T-helper 1 cell (primary cell): ENCODE measurements around the gene PRDM11.
"Not testable (repeated sequence)": the region's sequence is repeated elsewhere in the genome, so short reads cannot be mapped to it uniquely, and the experiment has no call there.

ENCODE experiments used
- DNase-seq, 5 donors: peaks; one replicate each; pipeline ENCODE4 v3.0.0-alpha.2; 2012 to 2020

The PRDM11 gene

GRCh38 chr11:45238724-45239123 is 92.3 kb downstream of the PRDM11 start:
- no peak for DNase-seq

- no peak for DNase-seq
Measured at GRCh38 chr11:45239733-45240132, 93.3 kb downstream of the PRDM11 start.

GRCh38 chr11:45243967-45244366 is 97.5 kb downstream of the PRDM11 start:
- DNase-seq = no peak

- no peak for DNase-seq
Measured at GRCh38 chr11:45245218-45246045, 99.0 kb downstream of the PRDM11 start.

- no peak for DNase-seq
Measured at GRCh38 chr11:45246241-45246640, 99.8 kb downstream of the PRDM11 start.

GRCh38 chr11:45247433-45247832 is 101.0 kb downstream of the PRDM11 start:
- no peak for DNase-seq

GRCh38 chr11:45248501-45249011 is 102.1 kb downstream of the PRDM11 start:
- DNase-seq = no peak

GRCh38 chr11:45249372-45249771 is 102.9 kb downstream of the PRDM11 start:
- not testable (repeated sequence) for DNase-seq

GRCh38 chr11:45250035-45250718 is 103.7 kb downstream of the PRDM11 start:
- no peak for DNase-seq

GRCh38 chr11:45252134-45252856 is 105.9 kb downstream of the PRDM11 start:
- DNase-seq = no peak

- DNase-seq = no peak
Measured at GRCh38 chr11:45252877-45253276, 106.4 kb downstream of the PRDM11 start.

GRCh38 chr11:45253640-45254039 is 107.2 kb downstream of the PRDM11 start:
- DNase-seq = no peak

- no peak for DNase-seq
Measured at GRCh38 chr11:45254070-45254469, 107.6 kb downstream of the PRDM11 start.

GRCh38 chr11:45258982-45259530 is 112.6 kb downstream of the PRDM11 start:
- DNase-seq = no peak

GRCh38 chr11:45259592-45259991 is 113.2 kb downstream of the PRDM11 start:
- DNase-seq = no peak

- DNase-seq = no peak
Measured at GRCh38 chr11:45260071-45260470, 113.6 kb downstream of the PRDM11 start.

GRCh38 chr11:45262900-45263299 is 116.5 kb downstream of the PRDM11 start:
- DNase-seq = no peak

- no peak for DNase-seq
Measured at GRCh38 chr11:45263773-45264172, 117.3 kb downstream of the PRDM11 start.

- DNase-seq = no peak
Measured at GRCh38 chr11:45264839-45265515, 118.5 kb downstream of the PRDM11 start.

GRCh38 chr11:45265969-45266675 is 119.7 kb downstream of the PRDM11 start:
- DNase-seq = no peak

- DNase-seq = no peak
Measured at GRCh38 chr11:45266676-45267020, 120.2 kb downstream of the PRDM11 start.

- peak in 1 of 5 donors; percentile 4 for DNase-seq
Measured at GRCh38 chr11:45267052-45267451, 120.6 kb downstream of the PRDM11 start.
